Uterus (tissue), 2 donors: ENCODE data around the gene DERA.

Experiments used
- POLR2A ChIP-seq, 2 donors: fragments of 450-650 bp; IDR thresholded peaks; one replicate each; pipeline ENCODE4 v1.6.1; 2016; ENCODE audit warnings: antibody characterized with exemption in 2 of 2, mild to moderate bottlenecking in 1 of 2, moderate library complexity in 1 of 2
- TF ChIP-seq, protein P1 (sequence below), 4 experiments: fragments of 200-600 bp in 2 of 4; fragments of 450-650 bp in 2 of 4; sonication (generic) in 2 of 4; IDR thresholded peaks; one replicate each; pipeline ENCODE4 v1.5.1; 2016 to 2019; ENCODE audit warnings: antibody characterized with exemption in 4 of 4, mild to moderate bottlenecking in 2 of 4, moderate library complexity in 1 of 4

DNA sequence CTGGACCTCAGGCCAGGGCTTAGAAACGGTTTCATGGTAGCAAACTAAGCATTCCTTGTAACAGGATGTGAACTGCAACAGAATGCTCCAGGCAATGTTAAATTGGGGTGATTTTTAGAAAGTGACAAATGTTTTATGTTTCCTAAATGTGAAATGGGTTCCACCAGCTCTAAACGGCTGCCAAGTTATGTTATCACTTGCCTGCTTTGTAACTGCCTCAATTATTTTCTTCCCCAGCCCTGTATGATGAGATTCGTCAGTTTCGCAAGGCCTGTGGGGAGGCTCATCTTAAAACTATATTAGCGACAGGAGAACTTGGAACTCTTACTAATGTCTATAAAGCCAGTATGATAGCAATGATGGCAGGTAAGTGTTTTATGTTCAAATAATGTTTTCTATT, 70.9 kb downstream of the DERA start:
- TF ChIP-seq, protein P1, sequence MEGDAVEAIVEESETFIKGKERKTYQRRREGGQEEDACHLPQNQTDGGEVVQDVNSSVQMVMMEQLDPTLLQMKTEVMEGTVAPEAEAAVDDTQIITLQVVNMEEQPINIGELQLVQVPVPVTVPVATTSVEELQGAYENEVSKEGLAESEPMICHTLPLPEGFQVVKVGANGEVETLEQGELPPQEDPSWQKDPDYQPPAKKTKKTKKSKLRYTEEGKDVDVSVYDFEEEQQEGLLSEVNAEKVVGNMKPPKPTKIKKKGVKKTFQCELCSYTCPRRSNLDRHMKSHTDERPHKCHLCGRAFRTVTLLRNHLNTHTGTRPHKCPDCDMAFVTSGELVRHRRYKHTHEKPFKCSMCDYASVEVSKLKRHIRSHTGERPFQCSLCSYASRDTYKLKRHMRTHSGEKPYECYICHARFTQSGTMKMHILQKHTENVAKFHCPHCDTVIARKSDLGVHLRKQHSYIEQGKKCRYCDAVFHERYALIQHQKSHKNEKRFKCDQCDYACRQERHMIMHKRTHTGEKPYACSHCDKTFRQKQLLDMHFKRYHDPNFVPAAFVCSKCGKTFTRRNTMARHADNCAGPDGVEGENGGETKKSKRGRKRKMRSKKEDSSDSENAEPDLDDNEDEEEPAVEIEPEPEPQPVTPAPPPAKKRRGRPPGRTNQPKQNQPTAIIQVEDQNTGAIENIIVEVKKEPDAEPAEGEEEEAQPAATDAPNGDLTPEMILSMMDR (IDR thresholded peaks at IDR 0.05), result no peak
- TF ChIP-seq POLR2A (IDR thresholded peaks at IDR 0.05), result no peak
